ENCODE measurements around the gene ME3.

The ME3 gene

DNA sequence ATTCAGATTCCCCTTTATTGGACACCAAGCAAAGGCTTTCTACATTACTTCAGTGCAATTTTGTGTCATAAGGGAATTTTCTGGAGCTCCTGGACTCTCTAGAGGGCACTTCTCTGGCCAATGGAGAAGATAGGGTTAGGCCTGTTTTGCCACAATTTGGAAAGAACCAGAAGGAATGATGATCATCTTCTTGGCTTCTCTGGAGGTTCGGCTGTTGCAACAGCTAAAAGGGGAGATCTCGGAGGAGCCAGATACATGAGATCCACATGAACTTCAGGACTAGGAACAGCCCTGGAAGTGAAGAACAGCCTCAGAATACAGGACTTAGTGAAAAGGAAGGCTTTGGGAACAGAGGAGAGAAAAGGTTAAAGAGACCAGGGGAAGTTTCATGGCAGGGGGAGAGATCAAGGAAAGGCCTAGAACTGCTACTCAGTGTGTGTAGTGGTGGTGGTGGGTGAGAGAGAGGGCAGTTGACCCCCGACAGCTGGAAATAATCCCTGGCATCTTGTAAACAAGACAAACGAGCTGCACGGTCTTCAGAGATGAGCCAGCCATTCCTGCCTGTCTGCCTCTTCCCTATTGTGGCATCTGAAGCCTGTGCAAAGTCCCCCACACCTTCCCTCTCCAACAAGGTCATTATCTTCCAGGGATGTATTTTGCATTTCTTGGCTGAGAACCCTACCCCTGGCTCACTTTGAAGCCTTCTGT, 214.0 kb downstream of the ME3 start:
- Histone ChIP-seq H3K27me3 (ENCODE audit: control insufficient read depth, insufficient read depth, low read length) (no peaks in the 10 kb centered on the region), H3K4me3 (ENCODE audit: low read depth, low read length) (no peak overlapping the region), H3K36me3 (ENCODE audit: control insufficient read depth, insufficient read depth, low read length) (no peaks in the 10 kb centered on the region), H3K4me1 (ENCODE audit: control insufficient read depth, insufficient read depth, low read length) (no peaks in the 10 kb centered on the region), H3K9me3 (ENCODE audit: control insufficient read depth, insufficient read depth, low read length) (no peaks in the 10 kb centered on the region), H3K9ac (ENCODE audit: low read depth, low read length) (no peak overlapping the region)

DNA sequence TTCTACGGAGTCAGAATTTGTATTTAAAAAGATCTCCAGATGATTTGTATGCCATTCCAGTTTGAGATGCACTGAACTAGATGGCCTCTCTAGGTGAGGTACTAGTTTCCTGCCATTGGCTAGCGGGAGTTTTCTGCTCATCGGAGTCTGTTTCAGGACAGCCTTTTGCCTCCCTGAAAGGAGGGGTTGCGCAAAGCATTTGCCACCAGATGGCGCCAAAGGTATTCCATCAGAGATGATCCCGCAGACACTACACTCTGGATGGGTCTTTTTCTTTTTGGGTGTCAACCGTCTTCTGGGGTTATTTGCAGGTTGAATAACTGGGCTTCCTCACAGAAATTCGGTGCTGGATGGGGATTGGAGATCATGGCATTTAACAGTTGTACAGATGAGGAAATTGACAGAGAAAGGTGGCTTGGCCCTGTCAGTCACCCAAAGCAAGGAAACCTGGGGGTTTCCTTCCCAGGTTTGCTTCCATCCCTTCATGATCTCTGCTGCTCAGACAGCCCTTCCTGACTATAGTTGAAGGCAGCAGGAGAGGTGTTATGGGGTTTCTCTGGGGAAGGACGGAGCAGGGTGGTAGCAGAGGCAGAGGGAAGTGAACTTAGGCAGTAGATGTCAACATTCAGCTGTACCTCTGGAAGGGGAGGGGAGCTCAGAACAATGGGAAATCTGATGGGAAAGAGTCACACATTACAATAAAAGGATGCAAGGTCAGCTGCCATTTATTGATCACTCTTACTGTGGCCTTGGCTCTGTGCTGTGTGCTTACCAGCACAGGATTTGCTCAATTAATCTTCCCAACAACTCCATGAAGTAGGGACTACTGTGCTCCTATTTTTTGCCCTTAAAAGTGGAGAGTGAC, 216.1 kb downstream of the ME3 start:
- Histone ChIP-seq H3K4me1 (ENCODE audit: control insufficient read depth, insufficient read depth, low read length) (no peaks in the 10 kb centered on the region), H3K9ac (ENCODE audit: low read depth, low read length) (no peak overlapping the region), H3K27me3 (ENCODE audit: control insufficient read depth, insufficient read depth, low read length) (no peaks in the 10 kb centered on the region), H3K36me3 (ENCODE audit: control insufficient read depth, insufficient read depth, low read length) (no peaks in the 10 kb centered on the region), H3K4me3 (ENCODE audit: low read depth, low read length) (no peak overlapping the region), H3K9me3 (ENCODE audit: control insufficient read depth, insufficient read depth, low read length) (no peaks in the 10 kb centered on the region)

DNA sequence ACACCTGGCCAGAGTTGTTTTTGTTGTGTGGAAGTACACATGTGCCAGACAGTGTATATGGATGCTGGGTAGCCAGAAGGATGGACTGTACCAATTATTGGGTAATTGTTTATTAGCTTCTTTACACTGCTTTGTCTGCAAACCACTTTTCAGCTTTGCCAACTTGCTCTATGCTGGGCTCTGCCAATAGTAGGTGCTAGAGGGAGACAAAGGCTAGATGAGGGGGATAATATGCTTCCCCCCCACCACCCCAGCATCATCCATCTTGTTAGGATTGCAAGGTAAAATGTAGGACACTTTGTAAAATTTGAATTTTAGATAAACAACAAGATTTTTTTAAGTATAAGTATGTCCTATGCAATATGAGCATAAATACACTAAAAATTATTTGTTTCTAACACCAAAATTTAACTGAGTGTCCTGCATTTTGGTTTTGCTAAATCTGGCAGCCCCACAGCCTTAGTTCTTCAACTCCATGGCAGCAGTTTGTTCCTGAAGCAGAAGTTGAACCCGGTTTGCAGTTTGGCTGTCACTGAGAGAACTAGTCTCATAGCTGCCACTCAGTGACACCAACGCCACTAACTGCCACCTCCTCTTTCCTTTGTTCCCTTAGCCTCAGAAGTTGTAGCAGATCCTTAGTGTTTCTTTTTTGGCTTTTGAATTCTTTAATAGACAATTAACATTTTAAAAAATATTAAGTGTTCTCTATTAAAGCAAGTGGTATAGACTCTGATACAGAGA, 219.0 kb downstream of the ME3 start:
- H3K4me3 ChIP-seq (ENCODE audit: low read depth, low read length) = no peak overlapping the region
- no peak overlapping the region for H3K9ac ChIP-seq (ENCODE audit: low read depth, low read length)
- no peaks in the 10 kb centered on the region for H3K9me3 ChIP-seq (ENCODE audit: control insufficient read depth, insufficient read depth, low read length)
- no peaks in the 10 kb centered on the region for H3K36me3 ChIP-seq (ENCODE audit: control insufficient read depth, insufficient read depth, low read length)
- H3K27me3 ChIP-seq (ENCODE audit: control insufficient read depth, insufficient read depth, low read length) = no peaks in the 10 kb centered on the region
- H3K4me1 ChIP-seq (ENCODE audit: control insufficient read depth, insufficient read depth, low read length) = no peaks in the 10 kb centered on the region

DNA sequence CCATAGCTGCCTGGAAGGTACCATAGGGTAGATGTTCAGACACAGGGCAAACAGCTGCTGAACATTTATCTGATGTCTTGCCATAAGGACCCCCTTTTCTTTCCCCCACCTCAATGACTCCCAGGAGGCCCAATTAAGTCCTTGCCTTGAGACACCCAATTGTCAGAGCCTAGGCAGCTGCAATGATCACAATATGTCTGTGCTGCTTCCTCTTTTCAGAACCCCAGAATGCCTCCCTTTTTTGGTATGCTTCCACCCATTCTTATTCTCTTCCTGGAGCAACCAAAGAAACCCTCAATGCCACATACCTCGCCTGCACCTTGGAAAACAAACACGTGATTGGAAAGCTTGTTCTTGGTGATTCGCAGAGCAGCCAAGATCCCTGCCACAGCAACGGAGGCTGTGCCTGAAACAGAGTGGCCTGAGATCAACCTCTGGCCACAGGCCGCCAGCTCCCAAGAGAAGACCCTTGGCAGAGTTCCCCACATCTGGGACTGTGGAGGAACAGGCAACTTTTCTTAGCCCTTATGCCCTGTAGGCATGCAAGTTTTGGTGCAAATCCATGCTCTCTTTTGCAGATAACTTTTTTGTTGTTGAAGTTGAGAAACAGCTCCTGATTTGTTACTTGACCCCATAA, 222.3 kb downstream of the ME3 start:
- Histone ChIP-seq H3K9me3 (ENCODE audit: control insufficient read depth, insufficient read depth, low read length) (no peaks in the 10 kb centered on the region), H3K9ac (ENCODE audit: low read depth, low read length) (no peak overlapping the region), H3K4me3 (ENCODE audit: low read depth, low read length) (no peak overlapping the region), H3K4me1 (ENCODE audit: control insufficient read depth, insufficient read depth, low read length) (no peaks in the 10 kb centered on the region), H3K27me3 (ENCODE audit: control insufficient read depth, insufficient read depth, low read length) (no peaks in the 10 kb centered on the region), H3K36me3 (ENCODE audit: control insufficient read depth, insufficient read depth, low read length) (no peaks in the 10 kb centered on the region)

DNA sequence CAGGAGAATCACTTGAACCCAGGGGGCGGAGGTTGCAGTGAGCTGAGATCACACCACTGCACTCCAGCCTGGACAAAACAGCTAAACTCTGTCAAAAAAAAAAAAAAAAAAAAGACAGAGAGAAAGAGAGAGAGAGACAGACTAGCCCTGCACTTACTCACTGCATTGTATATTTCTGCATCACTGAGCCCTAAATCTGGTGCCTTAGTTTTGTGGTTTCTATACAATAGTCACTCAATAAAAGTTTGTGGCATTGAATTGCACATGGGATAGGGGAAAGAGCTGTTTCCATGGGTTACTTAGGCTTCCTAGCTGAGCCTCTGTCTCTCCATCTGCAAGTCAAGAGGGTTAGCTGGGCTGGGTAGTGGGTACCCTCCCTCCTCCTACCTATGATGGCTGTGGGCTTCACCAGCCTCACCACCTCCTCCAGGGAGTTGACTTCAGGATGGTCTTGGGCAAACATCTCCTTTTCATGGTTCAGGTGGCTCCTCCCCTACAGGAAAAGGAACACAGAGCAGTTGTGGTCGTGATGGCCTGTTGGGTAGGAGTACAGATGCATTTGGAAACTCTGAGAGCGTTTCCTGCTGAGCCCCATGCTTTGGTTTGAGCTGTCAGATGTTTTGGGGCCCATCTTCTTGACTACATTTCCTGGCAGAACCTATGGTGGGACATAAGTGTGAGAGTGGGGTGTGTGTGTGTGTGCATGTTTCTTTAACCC, 224.5 kb downstream of the ME3 start:
- Histone ChIP-seq H3K4me1 (ENCODE audit: control insufficient read depth, insufficient read depth, low read length) (no peaks in the 10 kb centered on the region), H3K27me3 (ENCODE audit: control insufficient read depth, insufficient read depth, low read length) (no peaks in the 10 kb centered on the region), H3K9ac (ENCODE audit: low read depth, low read length) (no peak overlapping the region), H3K4me3 (ENCODE audit: low read depth, low read length) (no peak overlapping the region), H3K36me3 (ENCODE audit: control insufficient read depth, insufficient read depth, low read length) (no peaks in the 10 kb centered on the region), H3K9me3 (ENCODE audit: control insufficient read depth, insufficient read depth, low read length) (no peaks in the 10 kb centered on the region)

DNA sequence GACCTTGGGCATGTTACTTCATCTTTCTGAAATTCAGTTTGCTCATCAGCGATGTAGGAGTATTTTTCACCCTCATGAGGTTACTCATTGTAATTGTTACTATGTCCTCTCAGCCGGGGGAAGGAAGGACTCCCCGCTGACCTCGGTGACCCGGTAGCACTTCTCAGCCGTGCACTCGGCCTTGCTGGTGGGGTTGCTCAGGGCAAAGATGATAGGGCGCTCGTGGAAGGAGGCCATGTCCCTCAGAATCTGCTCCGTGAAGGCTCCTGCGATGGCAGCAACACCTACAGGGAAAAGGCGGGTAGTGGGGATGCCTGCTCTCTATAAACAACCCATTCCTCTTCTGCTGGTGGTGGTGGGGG, 225.5 kb downstream of the ME3 start:
- no peak overlapping the region for H3K9ac ChIP-seq (ENCODE audit: low read depth, low read length)
- no peaks in the 10 kb centered on the region for H3K9me3 ChIP-seq (ENCODE audit: control insufficient read depth, insufficient read depth, low read length)
- no peaks in the 10 kb centered on the region for H3K27me3 ChIP-seq (ENCODE audit: control insufficient read depth, insufficient read depth, low read length)
- no peak overlapping the region for H3K4me3 ChIP-seq (ENCODE audit: low read depth, low read length)
- no peaks in the 10 kb centered on the region for H3K36me3 ChIP-seq (ENCODE audit: control insufficient read depth, insufficient read depth, low read length)
- H3K4me1 ChIP-seq (ENCODE audit: control insufficient read depth, insufficient read depth, low read length) = no peaks in the 10 kb centered on the region

DNA sequence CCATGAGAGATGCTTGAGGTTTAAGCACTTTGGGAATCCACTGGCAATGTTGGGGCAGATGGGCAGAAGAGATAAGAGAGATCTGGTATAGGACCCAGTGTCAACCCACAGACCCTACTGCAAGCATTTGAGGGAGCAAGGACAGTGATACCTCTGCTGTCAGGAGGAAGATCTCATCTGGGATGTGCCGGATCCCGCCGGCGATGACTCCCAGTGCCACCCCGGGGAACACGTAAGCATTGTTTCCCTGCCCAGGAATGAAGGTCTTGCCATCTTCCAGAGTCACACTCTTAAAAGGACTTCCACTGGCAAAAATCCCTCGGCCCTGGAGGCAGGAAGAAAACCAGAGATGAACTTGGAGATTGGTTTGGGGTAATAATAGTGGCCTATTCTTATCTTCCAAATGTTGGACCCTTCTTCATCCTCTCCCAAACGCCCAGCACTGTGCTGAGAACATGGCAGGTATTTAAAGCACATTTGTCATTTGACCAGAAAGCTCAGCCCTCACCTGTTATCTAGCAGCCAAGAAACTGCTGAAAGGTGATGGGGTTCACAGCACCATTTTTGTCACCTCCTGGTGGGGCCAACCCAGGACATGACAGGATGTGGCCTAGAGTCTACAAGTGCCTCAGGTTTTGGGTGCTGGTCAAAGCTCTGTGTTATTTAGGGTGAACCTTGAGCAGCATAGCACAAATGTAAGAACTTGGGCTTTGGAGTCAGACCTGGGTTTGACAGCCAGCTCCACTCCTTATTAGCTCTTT, 226.1 kb downstream of the ME3 start:
- Histone ChIP-seq H3K4me3 (ENCODE audit: low read depth, low read length) (no peak overlapping the region), H3K27me3 (ENCODE audit: control insufficient read depth, insufficient read depth, low read length) (no peaks in the 10 kb centered on the region), H3K36me3 (ENCODE audit: control insufficient read depth, insufficient read depth, low read length) (no peaks in the 10 kb centered on the region), H3K9ac (ENCODE audit: low read depth, low read length) (no peak overlapping the region), H3K4me1 (ENCODE audit: control insufficient read depth, insufficient read depth, low read length) (no peaks in the 10 kb centered on the region), H3K9me3 (ENCODE audit: control insufficient read depth, insufficient read depth, low read length) (no peaks in the 10 kb centered on the region)

DNA sequence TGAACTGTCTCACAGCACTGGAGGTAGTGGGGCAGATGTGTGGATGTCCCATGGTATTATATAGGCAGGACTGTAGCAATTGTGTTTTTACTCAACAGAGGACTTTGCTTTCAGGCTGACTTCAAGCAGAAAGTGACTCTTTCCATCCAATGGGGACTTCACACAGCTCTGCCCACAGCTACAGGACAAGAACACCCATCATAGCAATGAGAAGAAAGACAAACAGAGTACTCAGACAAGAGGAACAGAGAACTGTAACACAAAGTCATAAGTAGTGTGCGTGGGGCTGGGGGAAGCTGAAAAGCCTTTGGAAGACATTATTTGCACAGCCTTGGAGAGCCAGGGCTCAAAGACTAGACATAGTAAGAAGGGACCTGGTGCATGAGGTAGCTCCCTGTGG, 227.4 kb downstream of the ME3 start:
- Histone ChIP-seq H3K9me3 (ENCODE audit: control insufficient read depth, insufficient read depth, low read length) (no peaks in the 10 kb centered on the region), H3K4me1 (ENCODE audit: control insufficient read depth, insufficient read depth, low read length) (no peaks in the 10 kb centered on the region), H3K36me3 (ENCODE audit: control insufficient read depth, insufficient read depth, low read length) (no peaks in the 10 kb centered on the region), H3K9ac (ENCODE audit: low read depth, low read length) (no peak overlapping the region), H3K4me3 (ENCODE audit: low read depth, low read length) (no peak overlapping the region), H3K27me3 (ENCODE audit: control insufficient read depth, insufficient read depth, low read length) (no peaks in the 10 kb centered on the region)

DNA sequence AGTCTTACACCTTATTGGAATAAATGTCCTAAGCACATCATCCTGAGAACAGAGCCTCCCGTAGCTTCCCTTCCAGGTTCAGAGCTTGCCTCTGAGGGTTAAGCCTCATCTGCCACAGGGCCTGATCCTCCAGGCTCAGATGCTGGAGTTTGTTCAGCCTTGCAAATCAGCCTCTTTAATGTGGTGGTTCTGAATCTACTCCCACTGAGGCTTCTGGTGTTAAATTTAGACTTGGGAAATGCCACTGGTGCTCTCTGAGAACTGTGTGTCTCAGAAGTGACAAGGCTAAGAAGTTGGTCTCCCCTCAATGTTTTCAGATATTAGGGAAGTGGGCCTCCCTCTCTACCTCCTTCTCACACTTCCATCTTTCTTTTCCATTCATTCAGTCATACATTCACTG, 229.0 kb downstream of the ME3 start:
- Histone ChIP-seq H3K9ac (ENCODE audit: low read depth, low read length) (no peak overlapping the region), H3K36me3 (ENCODE audit: control insufficient read depth, insufficient read depth, low read length) (no peaks in the 10 kb centered on the region)

DNA sequence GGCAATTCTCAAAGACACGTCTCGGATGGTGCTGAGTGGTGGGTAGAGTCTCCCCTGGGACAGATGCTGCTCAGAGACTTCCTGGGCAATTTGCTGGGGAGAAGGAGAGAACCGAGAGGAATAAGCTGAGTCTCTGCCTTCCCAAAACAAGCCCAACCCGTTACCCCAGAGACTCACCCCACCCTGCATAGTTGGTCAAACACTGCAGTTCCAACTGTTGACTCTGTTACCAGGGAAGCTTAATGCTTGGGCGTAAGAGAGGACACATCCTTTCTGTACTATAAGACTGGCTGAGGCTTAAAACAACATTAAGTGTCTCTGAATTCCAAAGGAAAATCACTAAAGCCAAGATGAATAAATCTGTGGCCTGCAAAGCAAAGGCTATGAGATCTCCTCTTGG, 229.6 kb downstream of the ME3 start:
- Histone ChIP-seq H3K4me3 (ENCODE audit: low read depth, low read length) (no peak overlapping the region), H3K9me3 (ENCODE audit: control insufficient read depth, insufficient read depth, low read length) (no peaks in the 10 kb centered on the region), H3K36me3 (ENCODE audit: control insufficient read depth, insufficient read depth, low read length) (no peaks in the 10 kb centered on the region), H3K27me3 (ENCODE audit: control insufficient read depth, insufficient read depth, low read length) (no peaks in the 10 kb centered on the region), H3K9ac (ENCODE audit: low read depth, low read length) (no peak overlapping the region), H3K4me1 (ENCODE audit: control insufficient read depth, insufficient read depth, low read length) (no peaks in the 10 kb centered on the region)

More for the DNA sequence above, 229.0 kb downstream of the ME3 start:
- Histone ChIP-seq H3K27me3 (ENCODE audit: control insufficient read depth, insufficient read depth, low read length) (no peaks in the 10 kb centered on the region), H3K4me1 (ENCODE audit: control insufficient read depth, insufficient read depth, low read length) (no peaks in the 10 kb centered on the region), H3K9me3 (ENCODE audit: control insufficient read depth, insufficient read depth, low read length) (no peaks in the 10 kb centered on the region), H3K4me3 (ENCODE audit: low read depth, low read length) (no peak overlapping the region)

Measured in iPS-15b (cell line).